ENCODE measurements around the gene AP2A1.
A peak's percentile ranks its signal among the peaks of the same experiment; 100 is the strongest.
"Not testable (repeated sequence)": the region's sequence is repeated elsewhere in the genome, so short reads cannot be mapped to it uniquely, and the experiment has no call there.

The AP2A1 gene

GRCh38 chr19:49817964-49818648 lies 51.3 kb downstream of the AP2A1 start, which contains the start of gene MED25:
MED25 (plus strand) TSS chr19:49818289; CDS start chr19:49818342, 53 bp downstream.
- peak; percentile 56 for DNase-seq

- DNase-seq: no peak
Measured at GRCh38 chr19:49818649-49819370, 52.0 kb downstream of the AP2A1 start.

GRCh38 chr19:49819452-49820115 lies 52.8 kb downstream of the AP2A1 start:
- DNase-seq: not testable (repeated sequence)

- no peak for DNase-seq
Measured at GRCh38 chr19:49820125-49820524, 53.3 kb downstream of the AP2A1 start.

GRCh38 chr19:49823472-49823871 lies 56.7 kb downstream of the AP2A1 start:
- DNase-seq: no peak

- no peak for DNase-seq
Measured at GRCh38 chr19:49824662-49825061, 57.9 kb downstream of the AP2A1 start.

- DNase-seq: no peak
Measured at GRCh38 chr19:49827034-49827433, 60.2 kb downstream of the AP2A1 start.

GRCh38 chr19:49829200-49829599 lies 62.4 kb downstream of the AP2A1 start:
- DNase-seq: no peak

GRCh38 chr19:49829721-49830120 lies 62.9 kb downstream of the AP2A1 start:
- DNase-seq: no peak

- no peak for DNase-seq
Measured at GRCh38 chr19:49830766-49831165, 64.0 kb downstream of the AP2A1 start.

- DNase-seq: no peak
Measured at GRCh38 chr19:49831592-49831991, 64.8 kb downstream of the AP2A1 start.

- DNase-seq: no peak
Measured at GRCh38 chr19:49832556-49832955, 65.8 kb downstream of the AP2A1 start.

GRCh38 chr19:49833599-49833998 lies 66.8 kb downstream of the AP2A1 start:
- no peak for DNase-seq

GRCh38 chr19:49835562-49835961 lies 68.8 kb downstream of the AP2A1 start:
- DNase-seq: no peak

- no peak for DNase-seq
Measured at GRCh38 chr19:49836176-49837008, 69.6 kb downstream of the AP2A1 start.

GRCh38 chr19:49837009-49837310 lies 70.2 kb downstream of the AP2A1 start:
- DNase-seq: no peak

- DNase-seq: no peak
Measured at GRCh38 chr19:49837425-49837824, 70.6 kb downstream of the AP2A1 start.

- no peak for DNase-seq
Measured at GRCh38 chr19:49838885-49839588, 72.2 kb downstream of the AP2A1 start.

GRCh38 chr19:49839713-49840112 lies 72.9 kb downstream of the AP2A1 start:
- no peak for DNase-seq

- DNase-seq: no peak
Measured at GRCh38 chr19:49840321-49840720, 73.5 kb downstream of the AP2A1 start.

GRCh38 chr19:49840736-49841249 lies 74.0 kb downstream of the AP2A1 start:
- no peak for DNase-seq

GRCh38 chr19:49843265-49843664 lies 76.5 kb downstream of the AP2A1 start:
- DNase-seq: no peak

Measured in NCI-H524 treated with DMSO at 0.1 percent for 48 hours (cell line).